IMR-90 (cell line): Measurements from ENCODE around the gene PRORP. TPM values are rescaled to one million over a fixed set of nuclear protein-coding genes. Genes with fewer than 3 reads are reported as not detected.

Experiments
- ATAC-seq: fragments of 200-7000 bp; cut with Tn5 transposase; 2 replicates; pipeline ENCODE4 v1.9.1; 2020; ENCODE audit warnings: low read depth, mild to moderate bottlenecking, moderate library complexity
- BruUV-seq: library from RNA; stranded (reverse); fragments of 400-500 nt; replicated peaks from 2 replicates; lab custom pipeline; 2021; lab: Mats Ljungman, UMichigan
- CTCF ChIA-PET: fragments of 300-600 bp; formaldehyde crosslinking; extraction: SDS; loops from one replicate; lab custom pipeline; 2021; ENCODE audit warnings: antibody characterized with exemption; lab: Yijun Ruan, JAX
- POLR2A ChIA-PET: fragments of 300-600 bp; sonication (Branson Sonifier 250); formaldehyde crosslinking; loops from one replicate; lab custom pipeline; 2022; ENCODE audit warnings: antibody characterized with exemption; ENCODE audit not compliant: unreplicated experiment; lab: Charles Lee
- DNase-seq: peaks from one replicate; pipeline ENCODE4 v3.0.0; 2013
- H2AFZ ChIP-seq: replicated peaks from 2 replicates; pipeline ENCODE3; 2013; ENCODE audit warnings: low read length, mild to moderate bottlenecking; ENCODE audit not compliant: poor library complexity
- H2AK5ac ChIP-seq: 2 replicates; pipeline ENCODE4 v1.6.1; 2013; ENCODE audit warnings: low read depth, low read length, inconsistent platforms
- H2AK9ac ChIP-seq: replicated peaks from 2 replicates; pipeline ENCODE3; 2013; ENCODE audit warnings: mild to moderate bottlenecking, low read depth, low read length, moderate library complexity; ENCODE audit not compliant: poor library complexity
- H2BK120ac ChIP-seq: 2 replicates; pipeline ENCODE4 v1.6.1; 2013; ENCODE audit warnings: low read depth, low read length, inconsistent platforms
- H2BK15ac ChIP-seq: 3 replicates; pipeline ENCODE4 v1.6.1; 2013; ENCODE audit warnings: low read depth, low read length, inconsistent platforms
- H2BK20ac ChIP-seq: 2 replicates; pipeline ENCODE4 v1.6.1; 2013; ENCODE audit warnings: low read depth, mild to moderate bottlenecking, inconsistent platforms, low read length, moderate library complexity
- H2BK5ac ChIP-seq: 2 replicates; pipeline ENCODE4 v1.6.1; 2013; ENCODE audit warnings: mild to moderate bottlenecking, low read depth, low read length, inconsistent platforms; ENCODE audit not compliant: poor library complexity, severe bottlenecking
- H3K14ac ChIP-seq: replicated peaks from 2 replicates; pipeline ENCODE4 v1.6.1; 2013; ENCODE audit warnings: low read depth, low read length, inconsistent platforms
- H3K18ac ChIP-seq: 2 replicates; pipeline ENCODE4 v1.6.1; 2013; ENCODE audit warnings: low read depth, low read length, control low read depth
- H3K23ac ChIP-seq: 2 replicates; pipeline ENCODE4 v1.6.1; 2013; ENCODE audit warnings: low read depth, low read length, inconsistent platforms
- H3K27ac ChIP-seq: 2 replicates; pipeline ENCODE4 v1.5.1; 2013; ENCODE audit warnings: mild to moderate bottlenecking, control low read depth, low read length; ENCODE audit not compliant: insufficient read depth
- H3K27me3 ChIP-seq: 2 replicates; pipeline ENCODE4 v1.6.1; 2013; ENCODE audit warnings: low read length; ENCODE audit not compliant: control insufficient read depth, insufficient read depth
- H3K36me3 ChIP-seq: 2 replicates; pipeline ENCODE4 v1.6.1; 2013; ENCODE audit warnings: low read length, mixed read lengths; ENCODE audit not compliant: control insufficient read depth, insufficient read depth
- H3K4ac ChIP-seq: 2 replicates; pipeline ENCODE4 v1.6.1; 2013; ENCODE audit warnings: low read depth, low read length, inconsistent platforms
- H3K4me1 ChIP-seq: 2 replicates; pipeline ENCODE4 v1.6.1; 2013; ENCODE audit warnings: low read length, mixed read lengths; ENCODE audit not compliant: control insufficient read depth, insufficient read depth
- H3K4me2 ChIP-seq: 2 replicates; pipeline ENCODE4 v1.6.1; 2013; ENCODE audit warnings: low read depth, mild to moderate bottlenecking, control low read depth, low read length, moderate library complexity
- H3K4me3 ChIP-seq: 2 replicates; pipeline ENCODE4 v1.5.1; 2013; ENCODE audit warnings: low read depth, mild to moderate bottlenecking, control low read depth, low read length, moderate library complexity; ENCODE audit not compliant: insufficient read depth
- H3K56ac ChIP-seq: 2 replicates; pipeline ENCODE4 v1.6.1; 2013; ENCODE audit warnings: low read length, inconsistent platforms; ENCODE audit not compliant: insufficient read depth; ENCODE audit errors: extremely low read depth
- H3K79me1 ChIP-seq, 2 experiments: 2 replicates each; pipeline ENCODE4 v1.6.1; 2013; ENCODE audit warnings: low read length in 2 of 2, inconsistent platforms in 1 of 2, low read depth in 1 of 2
- H3K9ac ChIP-seq: 2 replicates; pipeline ENCODE4 v1.6.1; 2013; ENCODE audit warnings: low read depth, low read length, control low read depth
- H3K9me1 ChIP-seq: 2 replicates; pipeline ENCODE4 v1.6.1; 2013; ENCODE audit warnings: low read length, inconsistent platforms; ENCODE audit not compliant: insufficient read depth
- H3K9me3 ChIP-seq: 2 replicates; pipeline ENCODE4 v1.6.1; 2013; ENCODE audit warnings: low read length; ENCODE audit not compliant: control insufficient read depth, insufficient read depth
- H4K20me1 ChIP-seq: 2 replicates; pipeline ENCODE4 v1.6.1; 2013; ENCODE audit warnings: low read length, inconsistent platforms; ENCODE audit not compliant: insufficient read depth
- H4K5ac ChIP-seq: 2 replicates; pipeline ENCODE4 v1.6.1; 2013; ENCODE audit warnings: mild to moderate bottlenecking, low read depth, low read length, control low read depth
- H4K8ac ChIP-seq, 2 experiments: 2 replicates each; pipeline ENCODE4 v1.6.1; 2013; ENCODE audit warnings: low read depth in 2 of 2, low read length in 2 of 2, control low read depth in 1 of 2, inconsistent platforms in 1 of 2
- H4K91ac ChIP-seq: 2 replicates; pipeline ENCODE4 v1.6.1; 2013; ENCODE audit warnings: low read depth, low read length, inconsistent platforms; ENCODE audit not compliant: insufficient read depth
- BHLHE40 ChIP-seq: fragments of 150-350 bp; IDR thresholded peaks from 2 replicates; pipeline ENCODE4 v1.6.1; 2016; ENCODE audit warnings: mild to moderate bottlenecking, low read depth, low read length
- CEBPB ChIP-seq: IDR thresholded peaks from 2 replicates; pipeline ENCODE4 v1.6.1; 2012; ENCODE audit warnings: low read depth, low read length, improper control_type of control experiment
- CHD1 ChIP-seq: IDR thresholded peaks from 2 replicates; pipeline ENCODE4 v1.6.1; 2012; ENCODE audit warnings: low read depth, low read length, improper control_type of control experiment
- FOS ChIP-seq: fragments of 150-350 bp; IDR thresholded peaks from 2 replicates; pipeline ENCODE4 v1.6.1; 2016; ENCODE audit warnings: low read depth, low read length
- MAFK ChIP-seq: IDR thresholded peaks from 2 replicates; pipeline ENCODE4 v1.6.1; 2012; ENCODE audit warnings: low read depth, low read length, improper control_type of control experiment
- MAZ ChIP-seq: IDR thresholded peaks from 2 replicates; pipeline ENCODE4 v1.6.1; 2012; ENCODE audit warnings: low read depth, mild to moderate bottlenecking, low read length, improper control_type of control experiment, moderate library complexity, borderline replicate concordance
- MXI1 ChIP-seq: IDR thresholded peaks from 2 replicates; pipeline ENCODE4 v1.6.1; 2012; ENCODE audit warnings: low read depth, mild to moderate bottlenecking, low read length, moderate library complexity, borderline replicate concordance
- NFE2L2 ChIP-seq: fragments of 150-350 bp; IDR thresholded peaks from 2 replicates; pipeline ENCODE4 v1.6.1; 2016; ENCODE audit warnings: low read depth, mild to moderate bottlenecking, low read length
- POLR2A ChIP-seq: IDR thresholded peaks from 2 replicates; pipeline ENCODE4 v1.6.1; 2012; ENCODE audit warnings: mild to moderate bottlenecking, low read depth, low read length
- RAD21 ChIP-seq: IDR thresholded peaks from 2 replicates; pipeline ENCODE4 v1.6.1; 2012; ENCODE audit warnings: low read length, improper control_type of control experiment
- RCOR1 ChIP-seq: IDR thresholded peaks from 2 replicates; pipeline ENCODE4 v1.6.1; 2012; ENCODE audit warnings: mild to moderate bottlenecking, low read length, improper control_type of control experiment; ENCODE audit not compliant: insufficient replicate concordance
- RFX5 ChIP-seq: IDR thresholded peaks from 2 replicates; pipeline ENCODE4 v1.8.0; 2012; ENCODE audit warnings: low read depth, mild to moderate bottlenecking, low read length, moderate library complexity
- SMC3 ChIP-seq: fragments of 150-350 bp; IDR thresholded peaks from 2 replicates; pipeline ENCODE4 v1.6.1; 2016; ENCODE audit warnings: low read depth, mild to moderate bottlenecking, antibody characterized with exemption, low read length, moderate library complexity
- USF2 ChIP-seq: fragments of 150-350 bp; IDR thresholded peaks from 2 replicates; pipeline ENCODE4 v1.6.1; 2017; ENCODE audit warnings: mild to moderate bottlenecking, antibody characterized with exemption, low read length, low read depth
- WGBS, 2 experiments: methylation state at CpG; one replicate each; pipeline versions ENCODE4 v1.1.5 to v1.1.7; 2013; ENCODE audit warnings: missing lambda C conversion rate in 2 of 2; ENCODE audit not compliant: insufficient read length in 1 of 2; ENCODE audit errors: extremely low coverage in 2 of 2; 5-methylcytosine and 5-hydroxymethylcytosine counted together
- dilution Hi-C: fragments of 300-500 bp; cut with HindIII; formaldehyde crosslinking; loops from one replicate; pipeline ENCODE4 v1.14.3; 2018; ENCODE audit warnings: low sequenced_read_pairs; ENCODE audit not compliant: unreplicated experiment
- in situ Hi-C: fragments of 300-500 bp; cut with MboI; formaldehyde crosslinking; loops from 3 replicates; pipeline ENCODE4 v1.14.3; 2019; ENCODE audit warnings: low sequenced_read_pairs, inconsistent platforms, mixed read lengths
- intact Hi-C: fragments of 100-400 bp; cut with micrococcal nuclease; formaldehyde crosslinking; loops from 2 replicates; pipeline ENCODE4 v1.10.0; 2022
- polyA plus RNA-seq, 3 experiments: library from polyadenylated mRNA; depleted of rRNA; stranded (reverse); fragments of >200 nt; gene quantifications; 2 replicates each; pipeline ENCODE4 v1.2.3, GENCODE V29; 2012; ENCODE audit warnings: low replicate concordance in 1 of 3
- total RNA-seq: library from RNA; depleted of rRNA; stranded (reverse); fragments of >200 nt; gene quantifications from 2 replicates; pipeline ENCODE4 v1.2.3, GENCODE V29; 2012
- TF ChIP-seq, protein P1 (sequence below): fragments of 150-350 bp; IDR thresholded peaks from 2 replicates; pipeline ENCODE4 v1.6.1; 2016; ENCODE audit warnings: low read depth, mild to moderate bottlenecking, low read length, moderate library complexity, borderline replicate concordance
- TF ChIP-seq, protein P2 (sequence below): conservative IDR thresholded peaks from 2 replicates; pipeline ENCODE4 v1.5.1; 2012; ENCODE audit warnings: mild to moderate bottlenecking, low read depth, low read length, improper control_type of control experiment

The PRORP gene
- total and polyA plus RNA-seq, 2 of the 4 experiments (the other 2 are of a cell fraction): 18.0 to 50.5 TPM

GRCh38 chr14:35124127-35124526 is 1.8 kb downstream of the PRORP start:
- H4K8ac ChIP-seq: no peak overlapping the region
- H3K56ac ChIP-seq: no peak overlapping the region
- H3K9me1 ChIP-seq: 0 out of 2 replicates have a peak, but pooled peaks cover 3% of the 10 kb centered on the region
- no peak overlapping the region for H2BK5ac ChIP-seq
- H2AFZ ChIP-seq: no peak overlapping the region
- dilution Hi-C loops: no loop called here
- no peak overlapping the region for H3K27ac ChIP-seq
- peak overlapping the region; percentile 56; the same call in 1 of the 2 replicates for H3K23ac ChIP-seq
- ATAC-seq (no peak), DNase-seq (no peak)
- H2BK20ac ChIP-seq: no peak overlapping the region
- no peak overlapping the region for H2AK5ac ChIP-seq
- H3K4me2 ChIP-seq: no peak overlapping the region
- H2AK9ac ChIP-seq: no peak overlapping the region
- BruUV-seq: no TSS peak
- no peak overlapping the region for H2BK15ac ChIP-seq
- H4K91ac ChIP-seq: no peak overlapping the region
- intact Hi-C loops: no loop called here
- no CpG with 5 or more reads among the region's 1 CpG for WGBS, 2 experiments
- no peaks in the 10 kb centered on the region for H3K27me3 ChIP-seq
- H3K79me1 ChIP-seq: peaks cover 25 to 56% of the 10 kb centered on the region in 2 experiments
- no peak overlapping the region for H3K4ac ChIP-seq
- CTCF ChIA-PET: interaction anchor here (0.6 kb wide), 1 partner anchor 542 kb away, joined by 3 read pairs; no protein-coding TSS in a partner anchor
- no peak overlapping the region for H3K4me3 ChIP-seq
- peaks cover 6% of the 10 kb centered on the region for H3K36me3 ChIP-seq
- no peaks in the 10 kb centered on the region for H3K9me3 ChIP-seq
- H4K20me1 ChIP-seq: no peaks in the 10 kb centered on the region
- POLR2A ChIA-PET: interaction anchor here (0.6 kb wide), 1 partner anchor 280 kb away, joined by 7 read pairs; the partner anchor contains the start of gene NFKBIA
- in situ Hi-C loops: no loop called here
- peaks cover 5% of the 10 kb centered on the region for H3K4me1 ChIP-seq
- H3K9ac ChIP-seq: no peak overlapping the region
- H3K18ac ChIP-seq: no peak overlapping the region
- H4K5ac ChIP-seq: no peak overlapping the region
- H3K14ac ChIP-seq: no peak overlapping the region
- TF ChIP-seq MXI1: no peak
- TF ChIP-seq, protein P1, sequence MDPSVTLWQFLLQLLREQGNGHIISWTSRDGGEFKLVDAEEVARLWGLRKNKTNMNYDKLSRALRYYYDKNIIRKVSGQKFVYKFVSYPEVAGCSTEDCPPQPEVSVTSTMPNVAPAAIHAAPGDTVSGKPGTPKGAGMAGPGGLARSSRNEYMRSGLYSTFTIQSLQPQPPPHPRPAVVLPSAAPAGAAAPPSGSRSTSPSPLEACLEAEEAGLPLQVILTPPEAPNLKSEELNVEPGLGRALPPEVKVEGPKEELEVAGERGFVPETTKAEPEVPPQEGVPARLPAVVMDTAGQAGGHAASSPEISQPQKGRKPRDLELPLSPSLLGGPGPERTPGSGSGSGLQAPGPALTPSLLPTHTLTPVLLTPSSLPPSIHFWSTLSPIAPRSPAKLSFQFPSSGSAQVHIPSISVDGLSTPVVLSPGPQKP: no peak
- TF ChIP-seq NFE2L2: no peak
- TF ChIP-seq, protein P2, sequence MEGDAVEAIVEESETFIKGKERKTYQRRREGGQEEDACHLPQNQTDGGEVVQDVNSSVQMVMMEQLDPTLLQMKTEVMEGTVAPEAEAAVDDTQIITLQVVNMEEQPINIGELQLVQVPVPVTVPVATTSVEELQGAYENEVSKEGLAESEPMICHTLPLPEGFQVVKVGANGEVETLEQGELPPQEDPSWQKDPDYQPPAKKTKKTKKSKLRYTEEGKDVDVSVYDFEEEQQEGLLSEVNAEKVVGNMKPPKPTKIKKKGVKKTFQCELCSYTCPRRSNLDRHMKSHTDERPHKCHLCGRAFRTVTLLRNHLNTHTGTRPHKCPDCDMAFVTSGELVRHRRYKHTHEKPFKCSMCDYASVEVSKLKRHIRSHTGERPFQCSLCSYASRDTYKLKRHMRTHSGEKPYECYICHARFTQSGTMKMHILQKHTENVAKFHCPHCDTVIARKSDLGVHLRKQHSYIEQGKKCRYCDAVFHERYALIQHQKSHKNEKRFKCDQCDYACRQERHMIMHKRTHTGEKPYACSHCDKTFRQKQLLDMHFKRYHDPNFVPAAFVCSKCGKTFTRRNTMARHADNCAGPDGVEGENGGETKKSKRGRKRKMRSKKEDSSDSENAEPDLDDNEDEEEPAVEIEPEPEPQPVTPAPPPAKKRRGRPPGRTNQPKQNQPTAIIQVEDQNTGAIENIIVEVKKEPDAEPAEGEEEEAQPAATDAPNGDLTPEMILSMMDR: no peak
- TF ChIP-seq POLR2A: no peak
- TF ChIP-seq CHD1: no peak
- no peak for TF ChIP-seq RFX5
- no peak for TF ChIP-seq SMC3
- TF ChIP-seq RCOR1: no peak
- no peak for TF ChIP-seq BHLHE40
- TF ChIP-seq RAD21: no peak
- TF ChIP-seq FOS: no peak
- TF ChIP-seq CEBPB: no peak
- no peak for TF ChIP-seq USF2
- no peak for TF ChIP-seq MAFK
- TF ChIP-seq MAZ: no peak
- no peak overlapping the region for H2BK120ac ChIP-seq
